ENCODE measurements around the gene KCNC1. TPM values are rescaled to one million over a fixed set of nuclear protein-coding genes. Genes with fewer than 3 reads are reported as not detected.

Gene KCNC1
- total and polyA plus RNA-seq, 2 of the 4 experiments (the other 2 are of a cell fraction): 0.03 TPM; not detected in 1

GRCh38 chr11:17711836-17712235 is 22.7 kb upstream of the KCNC1 start:
- no peak for ATAC-seq (ENCODE audit: low read depth)
- Histone ChIP-seq H3K27ac (ENCODE audit: insufficient read depth, low read length) (no peak overlapping the region), H3K4me1 (ENCODE audit: control insufficient read depth, insufficient read depth, low read length) (no peaks in the 10 kb centered on the region), H2BK120ac (ENCODE audit: low read depth, low read length) (no peak overlapping the region), H3K23ac (ENCODE audit: low read depth, low read length) (no peak overlapping the region), H4K91ac (ENCODE audit: insufficient read depth, low read depth, low read length) (no peak overlapping the region), H3K27me3 (ENCODE audit: control insufficient read depth, insufficient read depth, low read length) (peaks cover 16% of the 10 kb centered on the region), H4K8ac (ENCODE audit: low read depth in 2 of 2, low read length in 2 of 2) (no peak overlapping the region), H3K4ac (ENCODE audit: low read depth, low read length) (no peak overlapping the region), H3K79me1 (ENCODE audit: low read depth in 1 of 2, low read length in 2 of 2) (no peaks in the 10 kb centered on the region), H3K9me1 (ENCODE audit: insufficient read depth, low read length) (no peaks in the 10 kb centered on the region), H3K9me3 (ENCODE audit: control insufficient read depth, insufficient read depth, low read length) (no peaks in the 10 kb centered on the region), H3K56ac (ENCODE audit: extremely low read depth, insufficient read depth, low read length) (no peak overlapping the region), H4K5ac (ENCODE audit: low read depth, low read length) (no peak overlapping the region), H2AFZ (replicated peaks; ENCODE audit: low read length, poor library complexity) (no peak overlapping the region), H3K36me3 (ENCODE audit: control insufficient read depth, insufficient read depth, low read length) (no peaks in the 10 kb centered on the region), H3K4me3 (ENCODE audit: insufficient read depth, low read depth, low read length) (no peak overlapping the region), H2AK9ac (replicated peaks; ENCODE audit: low read depth, low read length, poor library complexity) (no peak overlapping the region), H2BK5ac (ENCODE audit: low read depth, low read length, poor library complexity, severe bottlenecking) (no peak overlapping the region), H3K14ac (replicated peaks; ENCODE audit: low read depth, low read length) (no peak overlapping the region), H2BK20ac (ENCODE audit: low read depth, low read length) (no peak overlapping the region), H3K9ac (ENCODE audit: low read depth, low read length) (no peak overlapping the region), H2BK15ac (ENCODE audit: low read depth, low read length) (no peak overlapping the region), H4K20me1 (ENCODE audit: insufficient read depth, low read length) (no peaks in the 10 kb centered on the region), H3K18ac (ENCODE audit: low read depth, low read length) (no peak overlapping the region), H2AK5ac (ENCODE audit: low read depth, low read length) (no peak overlapping the region), H3K4me2 (ENCODE audit: low read depth, low read length) (no peak overlapping the region)
- in situ Hi-C loops (cut with MboI; ENCODE audit: low sequenced_read_pairs): no loop called here
- intact Hi-C loops (cut with micrococcal nuclease): no loop called here
- ChIA-PET CTCF (no interaction called here), POLR2A (ENCODE audit: unreplicated experiment) (no interaction called here)
- no peak for DNase-seq
- no CpG with 5 or more reads among the region's 4 CpGs for WGBS, 2 experiments (ENCODE audit: extremely low coverage in 2 of 2, insufficient read length in 1 of 2)
- no TSS peak for BruUV-seq (replicated peaks)
- TF ChIP-seq CEBPB (IDR thresholded peaks at IDR 0.05; ENCODE audit: low read depth, low read length): no peak
- no peak for TF ChIP-seq RCOR1 (IDR thresholded peaks at IDR 0.05; ENCODE audit: insufficient replicate concordance, low read length)
- TF ChIP-seq CHD1 (IDR thresholded peaks at IDR 0.05; ENCODE audit: low read depth, low read length): no peak
- no peak for TF ChIP-seq NFE2L2 (IDR thresholded peaks at IDR 0.05; ENCODE audit: low read depth, low read length)
- no peak for TF ChIP-seq RAD21 (IDR thresholded peaks at IDR 0.05; ENCODE audit: low read length)
- no peak for TF ChIP-seq SMC3 (IDR thresholded peaks at IDR 0.05; ENCODE audit: low read depth, low read length)
- TF ChIP-seq RFX5 (IDR thresholded peaks at IDR 0.05; ENCODE audit: low read depth, low read length): no peak
- no peak for TF ChIP-seq CTCF (conservative IDR thresholded peaks at IDR 0.05; ENCODE audit: low read depth, low read length)
- no peak for TF ChIP-seq MXI1 (IDR thresholded peaks at IDR 0.05; ENCODE audit: borderline replicate concordance, low read depth, low read length)
- TF ChIP-seq MAFK (IDR thresholded peaks at IDR 0.05; ENCODE audit: low read depth, low read length): no peak
- TF ChIP-seq ELK1 (IDR thresholded peaks at IDR 0.05; ENCODE audit: borderline replicate concordance, low read depth, low read length): no peak
- no peak for TF ChIP-seq MAZ (IDR thresholded peaks at IDR 0.05; ENCODE audit: borderline replicate concordance, low read depth, low read length)
- TF ChIP-seq, protein P1, sequence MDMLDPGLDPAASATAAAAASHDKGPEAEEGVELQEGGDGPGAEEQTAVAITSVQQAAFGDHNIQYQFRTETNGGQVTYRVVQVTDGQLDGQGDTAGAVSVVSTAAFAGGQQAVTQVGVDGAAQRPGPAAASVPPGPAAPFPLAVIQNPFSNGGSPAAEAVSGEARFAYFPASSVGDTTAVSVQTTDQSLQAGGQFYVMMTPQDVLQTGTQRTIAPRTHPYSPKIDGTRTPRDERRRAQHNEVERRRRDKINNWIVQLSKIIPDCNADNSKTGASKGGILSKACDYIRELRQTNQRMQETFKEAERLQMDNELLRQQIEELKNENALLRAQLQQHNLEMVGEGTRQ (IDR thresholded peaks at IDR 0.05; ENCODE audit: low read depth, low read length): no peak
- TF ChIP-seq BHLHE40 (IDR thresholded peaks at IDR 0.05; ENCODE audit: low read depth, low read length): no peak
- TF ChIP-seq POLR2A (IDR thresholded peaks at IDR 0.05; ENCODE audit: low read depth, low read length): no peak
- TF ChIP-seq FOS (IDR thresholded peaks at IDR 0.05; ENCODE audit: low read depth, low read length): no peak
- dilution Hi-C loops (cut with HindIII; ENCODE audit: low sequenced_read_pairs, unreplicated experiment): no loop called here
